NCI-H128 (cell line): ENCODE data around the gene CCDC112.
"Not testable (repeated sequence)": the region's sequence is repeated elsewhere in the genome, so short reads cannot be mapped to it uniquely, and the experiment has no call there.

ENCODE experiments used
- DNase-seq: peaks from one replicate; lab custom pipeline; 2025; ENCODE audit not compliant: unreplicated experiment; lab: John Stamatoyannopoulos, UW

The CCDC112 gene

GRCh38 chr5:115296124-115297022, at the start of gene CCDC112:
Gene CCDC112, minus strand, starts transcription at chr5:115296654. Its CDS starts 111 bp downstream, at chr5:115296543.
- DNase-seq: peak; percentile 20

- no peak for DNase-seq
Measured at GRCh38 chr5:115345344-115345743, 48.9 kb upstream of the CCDC112 start.

GRCh38 chr5:115343855-115344254, 47.4 kb upstream of the CCDC112 start:
- DNase-seq: no peak

DNA sequence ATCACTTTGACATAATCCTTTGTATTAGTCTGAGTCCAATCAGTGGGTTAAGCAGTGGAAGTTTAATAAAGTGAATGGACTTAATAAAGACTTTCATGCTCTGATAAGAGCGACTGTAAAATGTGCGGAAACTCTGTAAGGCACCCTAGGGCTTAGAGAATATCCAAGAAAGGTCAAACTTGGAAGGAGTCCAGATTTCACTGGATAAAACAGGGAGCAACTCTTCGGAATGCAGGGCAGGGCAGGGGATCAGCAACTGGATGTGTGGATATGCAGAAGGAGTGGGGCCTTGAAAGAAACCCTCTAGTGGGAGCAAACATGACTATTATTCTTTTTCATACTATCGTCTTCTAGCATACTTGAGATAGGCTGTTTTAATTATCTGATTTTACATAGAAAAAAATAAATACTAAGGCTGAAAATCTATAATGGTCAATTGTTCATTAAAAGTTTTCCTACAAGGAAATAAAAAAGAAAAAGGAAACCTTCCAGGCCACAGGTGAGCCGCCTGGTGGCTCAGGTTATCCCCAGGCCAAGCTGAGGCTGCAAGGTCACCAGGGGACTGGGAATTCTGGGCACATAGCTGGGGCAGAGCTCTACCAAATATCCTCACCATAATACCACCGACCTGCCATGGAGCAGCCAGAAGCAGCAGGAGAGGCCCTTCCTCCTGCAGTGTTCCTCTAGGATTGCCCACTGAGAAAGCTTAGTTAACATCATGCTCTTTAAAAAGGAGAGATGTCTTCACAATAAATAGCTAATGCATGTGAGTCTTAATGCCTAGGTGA, 46.3 kb upstream of the CCDC112 start:
- no peak for DNase-seq

DNA sequence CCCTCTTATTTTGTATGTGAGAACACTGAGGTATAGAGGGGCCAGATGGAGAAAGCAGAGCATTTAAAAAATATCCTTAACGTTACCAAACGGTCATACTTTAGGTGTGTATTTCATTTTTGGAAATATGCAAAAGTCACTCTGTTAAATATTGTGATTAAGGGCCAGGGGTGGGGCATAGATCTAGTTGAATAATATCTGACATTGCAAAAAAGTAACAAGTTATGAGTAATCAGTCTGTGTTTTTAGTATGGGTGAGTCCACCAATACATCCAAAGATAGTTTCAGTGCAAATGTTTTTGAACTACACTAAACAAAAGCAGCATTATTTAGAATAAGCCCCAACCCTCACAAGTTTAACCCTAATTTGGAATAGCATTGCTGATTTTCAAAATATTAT, 45.3 kb upstream of the CCDC112 start:
- DNase-seq: no peak

DNA sequence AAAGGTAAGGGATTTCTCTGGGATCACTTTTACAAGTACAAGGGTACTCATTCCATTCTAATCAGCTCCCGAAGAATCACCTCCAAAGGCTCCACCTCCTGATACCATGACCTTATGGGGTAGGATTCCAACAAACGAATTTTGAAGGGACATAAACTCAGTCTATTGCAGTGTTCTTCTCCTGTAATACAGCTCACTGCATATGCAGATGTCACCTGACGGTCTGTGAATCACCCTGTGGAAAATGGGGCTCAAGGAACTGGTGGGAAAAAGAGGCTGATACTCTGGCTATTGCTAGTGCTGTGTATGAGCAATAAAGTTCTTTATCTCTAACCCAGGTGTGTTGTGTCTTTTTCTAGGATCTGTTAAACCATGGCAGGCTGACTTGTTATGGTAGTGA, 42.4 kb upstream of the CCDC112 start:
- DNase-seq: no peak

GRCh38 chr5:115337882-115338281, 41.4 kb upstream of the CCDC112 start:
- DNase-seq: no peak

- no peak for DNase-seq
Measured at GRCh38 chr5:115336964-115337363, 40.5 kb upstream of the CCDC112 start.

GRCh38 chr5:115336201-115336720, 39.8 kb upstream of the CCDC112 start:
- DNase-seq: no peak

- DNase-seq: no peak
Measured at GRCh38 chr5:115335301-115335700, 38.8 kb upstream of the CCDC112 start.

- DNase-seq: no peak
Measured at GRCh38 chr5:115333164-115333563, 36.7 kb upstream of the CCDC112 start.

- DNase-seq: no peak
Measured at GRCh38 chr5:115330830-115331229, 34.4 kb upstream of the CCDC112 start.

GRCh38 chr5:115329475-115329874, 33.0 kb upstream of the CCDC112 start:
- DNase-seq: no peak

DNA sequence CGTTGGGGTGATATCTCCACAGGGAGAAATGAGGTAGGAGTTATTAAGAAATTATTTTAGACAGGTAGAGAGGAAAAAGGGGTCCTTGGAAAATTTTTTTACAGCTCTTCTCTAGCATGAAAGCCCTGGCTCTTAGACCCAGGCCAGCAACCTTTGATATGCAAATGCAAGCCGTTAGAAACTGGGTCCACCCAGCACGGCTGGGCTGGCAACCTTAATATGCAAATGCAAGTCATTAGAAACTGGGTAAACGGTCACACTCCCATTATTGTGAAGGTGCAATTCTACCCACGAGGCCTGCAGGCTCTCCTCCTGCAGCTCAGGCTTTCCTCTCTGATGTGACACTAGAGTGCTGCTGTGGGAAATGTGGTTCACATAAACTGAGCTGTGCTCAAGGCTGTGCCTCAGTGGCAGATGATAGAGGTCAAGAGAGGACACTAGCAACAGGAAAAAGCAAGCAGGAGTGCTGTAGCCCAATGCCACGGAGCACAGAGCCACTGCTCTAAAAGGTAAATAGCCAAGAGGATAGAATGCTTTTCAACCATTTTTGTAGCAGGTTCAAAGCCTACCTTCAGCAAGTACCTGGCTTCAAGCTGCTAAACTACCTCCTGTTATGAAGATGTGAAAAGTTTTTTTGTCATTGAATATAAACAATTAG, 32.3 kb upstream of the CCDC112 start:
- DNase-seq: not testable (repeated sequence)

- DNase-seq: no peak
Measured at GRCh38 chr5:115325296-115325959, 29.0 kb upstream of the CCDC112 start.

GRCh38 chr5:115324021-115324420, 27.6 kb upstream of the CCDC112 start:
- no peak for DNase-seq

DNA sequence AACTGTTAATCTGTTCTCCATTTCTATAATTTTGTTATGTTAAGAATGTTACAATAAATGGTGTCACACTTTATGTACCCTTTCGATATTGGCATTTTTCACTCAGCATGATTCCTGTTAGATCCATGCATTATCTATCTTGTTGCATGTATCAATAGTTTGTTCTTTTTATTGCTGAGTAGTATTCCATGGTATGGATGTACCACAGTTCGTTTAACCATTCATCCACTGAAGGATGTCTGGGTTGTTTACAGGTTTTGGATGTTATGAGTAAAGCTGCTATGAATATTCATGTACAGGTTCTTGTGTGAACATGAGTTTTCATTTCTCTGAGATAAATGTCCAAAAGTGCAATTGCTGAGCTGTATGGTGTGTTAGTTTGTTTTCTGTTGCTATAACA, 26.3 kb upstream of the CCDC112 start:
- no peak for DNase-seq

GRCh38 chr5:115321309-115321708, 24.9 kb upstream of the CCDC112 start:
- no peak for DNase-seq

DNA sequence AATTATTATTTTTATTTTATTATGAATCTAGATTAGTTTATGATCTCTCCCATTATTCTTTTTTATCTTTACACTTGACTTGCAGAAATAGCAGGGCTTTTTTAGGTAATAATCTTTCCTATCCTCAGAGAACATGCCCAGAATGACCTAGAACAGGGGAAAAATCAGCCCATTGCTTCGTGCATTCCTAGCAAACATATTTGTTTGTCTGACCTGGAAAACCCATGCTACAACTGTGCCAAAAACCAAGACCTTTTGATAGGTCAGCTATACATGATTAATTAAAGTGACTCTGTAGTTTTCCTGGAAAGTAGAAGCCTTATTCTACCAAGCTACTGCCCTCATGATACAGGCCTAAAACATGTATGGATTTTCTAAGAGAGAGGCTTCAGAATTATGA, 24.1 kb upstream of the CCDC112 start:
- DNase-seq: no peak

DNA sequence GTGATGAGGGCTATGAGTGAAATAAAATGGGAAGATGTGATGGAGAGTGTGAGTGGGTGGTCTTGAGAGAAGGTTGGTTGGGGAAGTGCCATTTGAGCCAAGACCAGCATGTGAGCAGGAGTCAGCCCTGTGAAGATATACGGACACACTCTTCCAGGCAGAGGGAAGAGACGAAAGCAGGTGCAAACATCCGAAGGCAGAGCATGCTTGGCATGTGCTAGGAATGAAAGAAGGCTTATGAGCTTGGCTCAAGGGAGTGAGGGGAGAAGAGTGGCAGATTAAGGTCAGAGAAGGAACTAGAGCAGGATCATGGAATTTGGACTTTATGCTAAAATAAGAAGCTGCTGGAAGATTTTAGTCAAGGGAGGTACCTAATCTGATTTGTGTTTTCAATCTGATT, 23.6 kb upstream of the CCDC112 start:
- no peak for DNase-seq

DNA sequence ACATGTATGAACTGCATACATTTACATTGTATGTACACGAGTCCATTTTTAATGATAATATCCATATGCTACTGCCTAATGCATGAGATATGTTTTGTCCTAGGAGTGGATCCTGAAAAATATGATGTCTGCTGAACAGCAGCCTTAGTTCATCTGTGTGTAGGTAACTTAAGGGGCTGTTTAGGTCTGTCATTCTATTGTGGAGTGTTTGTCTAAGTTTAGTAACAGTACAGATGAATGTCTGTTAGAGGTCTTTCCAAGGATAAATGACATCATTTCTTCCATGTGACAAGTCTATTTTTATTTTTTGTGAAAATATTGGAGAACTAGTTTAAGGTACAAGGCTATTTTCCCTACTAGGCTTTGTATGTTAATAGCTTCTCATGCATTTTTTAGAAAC, 22.6 kb upstream of the CCDC112 start:
- no peak for DNase-seq
